ENCODE results near the gene HS1BP3.

Gene HS1BP3

DNA sequence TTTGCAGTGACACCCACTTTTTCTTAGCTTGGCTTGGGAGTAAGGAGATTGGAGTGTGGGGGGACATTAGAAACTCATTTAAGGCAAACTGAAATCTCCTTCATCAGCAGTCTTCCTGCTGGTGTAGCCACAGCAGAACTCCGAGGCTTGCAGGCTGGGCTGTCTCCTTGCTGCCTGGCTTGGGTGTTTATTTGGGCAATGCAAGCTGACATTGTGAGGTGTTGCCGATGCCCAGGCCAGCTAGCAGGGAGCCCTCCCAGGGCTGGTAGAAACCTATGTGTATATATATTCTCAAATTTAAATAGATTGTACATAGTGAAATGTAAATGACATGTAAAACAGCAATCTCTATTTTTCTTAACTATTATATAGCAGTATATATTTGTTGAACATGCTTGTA is 27.9 kb upstream of the HS1BP3 start:
- Histone ChIP-seq H3K9me3 (ENCODE audit: control insufficient read depth, insufficient read depth, low read length) (no peaks in the 10 kb centered on the region), H3K4me1 (ENCODE audit: insufficient read depth, low read length) (peaks cover 15% of the 10 kb centered on the region; the same call in 1 of the 2 replicates), H3K9ac (ENCODE audit: low read depth, low read length) (no peak overlapping the region), H3K36me3 (ENCODE audit: insufficient read depth, low read length) (0 out of 2 replicates have a peak, but pooled peaks cover 2% of the 10 kb centered on the region)

DNA sequence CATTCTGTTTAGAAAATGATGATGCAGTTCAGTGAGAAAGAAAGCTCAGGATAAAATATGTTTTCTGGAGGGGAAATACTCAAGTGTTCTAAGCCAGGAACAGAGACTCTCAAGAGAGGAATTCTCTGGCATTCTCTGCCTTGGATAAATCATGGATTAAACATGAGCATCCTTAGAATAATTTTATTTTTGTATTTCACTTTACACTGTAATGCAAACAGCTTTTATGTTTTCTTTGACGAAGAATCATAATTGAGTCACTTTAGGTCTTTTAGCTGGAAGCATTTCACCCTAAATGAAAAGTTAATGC is 27.1 kb upstream of the HS1BP3 start:
- H3K9ac ChIP-seq (ENCODE audit: low read depth, low read length): no peak overlapping the region
- H3K36me3 ChIP-seq (ENCODE audit: insufficient read depth, low read length): no peaks in the 10 kb centered on the region
- no peaks in the 10 kb centered on the region for H3K9me3 ChIP-seq (ENCODE audit: control insufficient read depth, insufficient read depth, low read length)
- H3K4me1 ChIP-seq (ENCODE audit: insufficient read depth, low read length): peaks cover 20% of the 10 kb centered on the region; the same call in 1 of the 2 replicates

DNA sequence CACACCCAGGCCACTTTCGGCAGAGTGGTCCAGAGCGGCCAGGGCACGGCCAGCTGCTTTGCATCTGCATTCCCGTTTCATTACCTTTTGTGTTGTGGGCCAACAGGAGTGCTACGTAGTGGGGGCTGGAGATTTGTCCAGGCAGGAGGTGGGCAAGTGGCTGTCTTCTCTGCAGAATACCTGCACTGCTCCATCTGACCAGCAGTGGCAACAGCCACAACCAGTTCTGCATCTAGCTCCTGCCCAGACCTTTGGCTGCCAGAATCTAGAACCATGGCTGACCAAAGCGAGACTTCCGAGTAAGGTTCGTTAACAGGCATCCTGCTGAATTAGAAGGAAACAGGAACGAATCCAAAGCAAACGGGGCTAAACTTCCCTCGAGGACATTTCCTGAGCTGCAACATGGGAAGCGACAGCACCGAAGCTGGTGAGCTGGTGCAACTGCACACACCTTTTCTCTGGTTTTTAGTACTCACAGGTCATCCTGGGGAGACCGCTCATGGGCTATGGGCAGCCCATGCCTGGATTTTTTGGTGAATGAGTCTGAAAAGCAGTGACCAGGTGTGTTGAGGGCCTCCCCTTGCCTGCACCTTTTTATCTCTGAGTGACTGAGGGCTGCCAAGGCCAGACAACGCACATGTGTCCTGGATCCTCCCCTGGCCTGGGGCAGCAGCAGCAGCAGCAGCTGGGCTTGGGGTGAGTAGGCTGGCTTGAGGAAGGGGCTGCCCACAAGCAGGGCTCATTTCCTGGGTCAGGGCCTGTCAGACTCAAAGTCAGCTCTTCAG is 26.6 kb upstream of the HS1BP3 start:
- no peaks in the 10 kb centered on the region for H3K9me3 ChIP-seq (ENCODE audit: control insufficient read depth, insufficient read depth, low read length)
- peaks cover 25% of the 10 kb centered on the region for H3K4me1 ChIP-seq (ENCODE audit: insufficient read depth, low read length)
- H3K36me3 ChIP-seq (ENCODE audit: insufficient read depth, low read length): no peaks in the 10 kb centered on the region
- H3K9ac ChIP-seq (ENCODE audit: low read depth, low read length): no peak overlapping the region

DNA sequence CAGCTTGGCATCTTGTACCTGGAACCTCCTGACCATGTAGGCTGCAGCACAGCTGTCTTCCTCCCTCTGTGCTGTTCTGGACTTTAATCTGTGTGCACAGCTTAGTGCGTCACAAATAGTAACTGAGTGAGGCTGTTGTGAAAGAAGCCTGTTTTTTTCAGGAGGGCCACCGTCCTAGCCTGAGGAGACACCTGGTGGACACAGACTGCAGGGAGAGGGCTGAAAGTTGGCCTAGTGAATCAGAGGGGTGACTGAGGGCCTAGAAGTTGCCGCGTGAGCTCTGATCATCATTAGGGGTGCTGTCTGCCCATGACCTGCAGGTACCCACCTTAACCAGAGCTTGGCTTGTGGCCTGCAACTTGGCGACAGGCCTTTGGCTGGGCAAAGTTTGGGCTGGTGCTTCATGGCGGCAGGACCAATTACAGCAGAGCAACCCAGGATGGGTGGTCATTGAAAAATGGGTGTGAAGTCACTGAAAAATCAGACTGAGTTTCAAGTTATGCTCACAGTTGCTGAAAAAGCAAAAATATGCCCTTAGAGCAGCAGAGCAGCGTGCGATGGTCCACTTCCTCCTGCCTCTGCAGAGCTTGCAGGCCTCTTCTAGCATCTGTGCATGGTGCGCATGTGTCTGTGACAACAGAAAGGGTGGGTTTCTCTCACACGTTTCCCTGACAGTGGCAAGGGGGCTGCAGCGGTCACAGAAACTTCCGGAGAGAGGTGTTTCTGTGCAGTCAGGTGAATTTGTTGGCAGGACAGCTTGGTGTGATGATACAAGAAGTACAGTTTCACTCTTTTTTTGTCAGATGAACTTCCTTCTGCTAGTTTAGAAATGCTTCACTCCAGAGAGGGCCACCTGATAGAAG is 25.7 kb upstream of the HS1BP3 start:
- Histone ChIP-seq H3K9me3 (ENCODE audit: control insufficient read depth, insufficient read depth, low read length) (no peaks in the 10 kb centered on the region), H3K4me1 (ENCODE audit: insufficient read depth, low read length) (peaks cover 26% of the 10 kb centered on the region), H3K9ac (ENCODE audit: low read depth, low read length) (no peak overlapping the region), H3K36me3 (ENCODE audit: insufficient read depth, low read length) (no peaks in the 10 kb centered on the region)

DNA sequence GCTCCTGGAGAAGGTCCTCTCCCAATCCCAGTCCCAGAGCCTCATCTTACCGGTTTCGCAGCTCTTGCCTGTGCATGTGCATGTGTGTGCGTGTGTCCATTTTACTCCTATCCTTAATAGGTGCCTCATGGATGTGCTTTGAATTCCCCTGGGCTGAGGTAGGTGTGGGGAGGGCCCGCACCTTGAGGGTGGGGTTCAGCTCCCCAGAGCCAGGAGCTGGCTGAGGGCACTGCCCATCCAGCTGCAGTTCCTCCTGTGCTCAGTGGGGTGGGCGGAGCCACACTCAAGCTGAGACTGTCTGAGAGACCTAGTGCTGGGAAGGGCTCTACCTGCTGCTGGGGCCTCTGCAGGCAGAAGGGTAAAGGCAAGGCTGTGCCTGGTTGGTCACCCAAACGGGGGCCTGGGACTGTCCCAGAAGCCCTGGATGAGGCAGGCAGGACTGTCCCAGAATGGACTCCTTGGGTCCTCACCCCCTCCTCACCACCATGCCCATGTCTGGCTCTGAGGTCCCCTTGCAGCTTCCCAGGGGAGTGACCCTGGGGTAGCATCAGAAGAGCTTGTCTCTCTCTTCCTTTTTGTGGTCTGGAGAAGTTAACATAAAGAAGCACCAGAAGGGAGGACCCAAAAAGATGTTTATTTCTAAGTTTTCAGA is 24.9 kb upstream of the HS1BP3 start:
- no peaks in the 10 kb centered on the region for H3K9me3 ChIP-seq (ENCODE audit: control insufficient read depth, insufficient read depth, low read length)
- H3K9ac ChIP-seq (ENCODE audit: low read depth, low read length): no peak overlapping the region
- peaks cover 26% of the 10 kb centered on the region for H3K4me1 ChIP-seq (ENCODE audit: insufficient read depth, low read length)
- no peaks in the 10 kb centered on the region for H3K36me3 ChIP-seq (ENCODE audit: insufficient read depth, low read length)

DNA sequence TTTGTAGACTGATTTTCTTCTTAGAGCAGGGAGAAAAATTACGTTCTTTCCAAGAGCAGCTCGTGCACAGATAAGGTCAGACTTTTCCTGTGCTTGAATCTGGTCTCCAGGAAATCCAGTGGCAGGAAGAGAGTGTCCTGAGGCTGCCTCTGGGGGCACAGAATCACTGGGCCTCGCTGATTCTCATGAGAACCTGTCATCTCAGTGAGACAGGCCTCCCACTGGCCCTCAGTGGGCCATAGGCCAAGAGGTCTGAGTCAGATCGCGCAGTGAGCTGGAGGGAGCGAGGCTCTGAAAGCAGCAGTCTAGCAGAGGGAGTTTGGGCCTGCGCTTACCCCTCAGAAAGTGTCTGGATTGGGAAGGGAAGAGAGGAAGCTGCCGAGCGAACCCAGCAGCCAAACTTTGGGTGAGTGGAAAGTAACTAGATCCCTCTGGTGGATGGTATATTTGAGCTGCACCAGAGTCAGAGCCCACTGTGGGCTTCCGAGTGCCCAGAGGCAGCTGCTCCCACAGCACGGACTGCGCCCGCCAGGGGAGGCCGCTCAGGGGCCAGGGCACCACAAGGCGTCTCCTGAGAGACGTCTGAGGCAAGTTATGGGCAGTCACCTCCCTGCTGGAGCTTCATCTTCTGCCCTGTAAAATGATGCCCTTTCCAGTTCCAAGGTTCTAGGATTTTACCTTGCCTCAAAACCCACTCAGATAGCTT is 24.2 kb upstream of the HS1BP3 start:
- H3K9ac ChIP-seq (ENCODE audit: low read depth, low read length): no peak overlapping the region
- no peaks in the 10 kb centered on the region for H3K36me3 ChIP-seq (ENCODE audit: insufficient read depth, low read length)
- H3K9me3 ChIP-seq (ENCODE audit: control insufficient read depth, insufficient read depth, low read length): no peaks in the 10 kb centered on the region
- H3K4me1 ChIP-seq (ENCODE audit: insufficient read depth, low read length): peaks cover 26% of the 10 kb centered on the region

DNA sequence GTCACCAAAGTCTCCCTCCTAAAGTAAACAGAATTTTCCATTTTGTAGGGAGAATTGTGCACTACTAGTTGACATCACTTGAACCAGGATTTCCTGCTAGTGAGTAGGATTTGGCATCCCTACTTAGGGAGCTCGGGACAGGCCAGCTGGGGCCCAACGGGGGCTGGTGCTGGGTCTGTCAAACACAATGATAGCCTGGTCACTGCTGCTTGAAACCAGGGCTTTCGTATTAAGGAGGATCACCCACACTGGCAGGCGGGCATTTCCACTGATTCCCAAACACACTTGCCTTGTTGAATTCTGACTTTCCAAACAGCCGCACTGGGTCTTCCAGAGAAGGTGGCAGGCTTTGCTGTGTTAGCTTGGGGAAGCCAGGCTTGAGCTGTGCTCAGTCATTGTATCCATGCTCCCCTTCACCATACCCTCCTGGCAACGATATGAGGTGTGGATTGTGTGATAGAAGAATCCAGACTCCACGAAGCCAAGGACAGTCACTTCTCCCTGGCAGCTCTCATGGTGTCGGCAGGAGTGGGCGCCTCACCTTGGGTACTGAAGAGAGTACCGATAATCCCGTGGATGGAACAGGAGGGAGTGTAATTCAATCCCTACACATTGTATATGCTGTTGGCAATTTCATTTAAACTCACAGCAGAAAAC is 23.5 kb upstream of the HS1BP3 start:
- Histone ChIP-seq H3K9me3 (ENCODE audit: control insufficient read depth, insufficient read depth, low read length) (no peaks in the 10 kb centered on the region), H3K4me1 (ENCODE audit: insufficient read depth, low read length) (peaks cover 30% of the 10 kb centered on the region), H3K36me3 (ENCODE audit: insufficient read depth, low read length) (no peaks in the 10 kb centered on the region)

DNA sequence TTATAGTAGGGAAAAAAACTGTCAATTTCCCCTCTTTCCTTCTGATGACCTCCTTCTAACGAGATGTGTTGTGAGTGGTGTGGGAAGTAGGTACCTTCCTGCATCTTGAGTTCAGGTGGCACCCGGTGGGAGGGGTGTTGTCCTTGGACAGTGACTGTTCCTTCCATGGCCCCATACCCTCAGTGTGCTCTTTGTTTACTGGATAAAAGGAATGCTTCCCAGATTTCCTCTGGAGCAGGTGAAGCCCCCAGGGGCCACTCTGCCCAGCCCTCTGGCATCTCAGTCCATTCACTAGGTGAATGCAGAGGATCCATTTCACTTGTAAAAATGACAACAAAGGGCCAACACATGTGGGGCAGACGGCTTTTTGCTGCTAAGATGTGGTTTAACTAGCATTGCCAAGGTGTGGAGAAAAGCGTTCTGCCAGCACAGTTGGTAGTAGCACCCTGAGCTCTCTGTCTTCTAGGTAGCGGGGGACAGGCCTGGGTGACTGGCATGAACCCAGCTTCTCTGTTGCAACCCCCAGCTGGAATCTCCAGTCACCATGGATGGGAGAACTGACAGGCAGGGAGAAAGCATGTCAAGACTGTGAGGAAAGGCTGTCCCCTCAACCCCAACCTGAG is 22.9 kb upstream of the HS1BP3 start:
- Histone ChIP-seq H3K9ac (ENCODE audit: low read depth, low read length) (no peak overlapping the region), H3K9me3 (ENCODE audit: control insufficient read depth, insufficient read depth, low read length) (no peaks in the 10 kb centered on the region), H3K4me1 (ENCODE audit: insufficient read depth, low read length) (peaks cover 30% of the 10 kb centered on the region), H3K36me3 (ENCODE audit: insufficient read depth, low read length) (no peaks in the 10 kb centered on the region)

More for the DNA sequence above, 23.5 kb upstream of the HS1BP3 start:
- H3K9ac ChIP-seq (ENCODE audit: low read depth, low read length): no peak overlapping the region

DNA sequence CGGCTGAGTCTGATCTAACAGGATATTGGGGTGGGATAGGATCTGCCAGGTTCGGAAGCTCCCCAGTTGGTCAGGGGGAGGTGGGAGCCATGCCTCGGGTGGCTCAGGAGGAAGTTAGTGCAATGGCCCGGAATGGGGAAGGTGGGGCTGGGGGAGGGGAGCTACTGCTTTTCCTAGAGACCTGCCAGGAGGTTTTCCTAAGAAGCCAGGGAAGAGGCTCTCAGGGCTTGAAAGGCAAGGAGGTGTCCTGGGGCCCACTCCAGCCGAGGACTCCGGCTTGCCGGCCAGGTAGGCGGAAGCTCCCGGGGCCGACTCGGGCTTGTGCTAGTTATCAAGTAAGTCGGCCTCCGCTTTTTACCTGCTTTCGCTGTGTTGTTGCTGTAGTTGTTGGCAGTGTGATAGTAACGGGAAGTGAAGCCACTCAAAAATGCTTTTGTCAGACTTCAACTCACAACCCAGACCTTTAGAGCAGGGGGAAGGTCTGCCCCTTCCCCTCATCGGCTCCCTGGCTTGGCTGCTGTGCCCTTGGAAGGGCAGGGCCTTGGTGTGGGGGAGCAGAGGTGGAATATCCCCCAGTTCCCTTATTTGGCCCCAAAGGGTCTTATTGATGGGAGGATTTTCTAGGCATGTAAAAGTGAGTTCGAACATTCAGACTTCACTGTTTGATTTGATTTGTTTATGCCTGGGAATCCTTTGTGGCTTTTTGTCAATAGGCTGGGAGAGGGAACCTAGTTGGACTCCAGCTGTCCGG is 21.5 kb upstream of the HS1BP3 start:
- Histone ChIP-seq H3K4me1 (ENCODE audit: insufficient read depth, low read length) (peaks cover 34% of the 10 kb centered on the region), H3K36me3 (ENCODE audit: insufficient read depth, low read length) (no peaks in the 10 kb centered on the region), H3K9ac (ENCODE audit: low read depth, low read length) (peak overlapping the region; percentile 31; the same call in 1 of the 2 replicates), H3K9me3 (ENCODE audit: control insufficient read depth, insufficient read depth, low read length) (no peaks in the 10 kb centered on the region)

DNA sequence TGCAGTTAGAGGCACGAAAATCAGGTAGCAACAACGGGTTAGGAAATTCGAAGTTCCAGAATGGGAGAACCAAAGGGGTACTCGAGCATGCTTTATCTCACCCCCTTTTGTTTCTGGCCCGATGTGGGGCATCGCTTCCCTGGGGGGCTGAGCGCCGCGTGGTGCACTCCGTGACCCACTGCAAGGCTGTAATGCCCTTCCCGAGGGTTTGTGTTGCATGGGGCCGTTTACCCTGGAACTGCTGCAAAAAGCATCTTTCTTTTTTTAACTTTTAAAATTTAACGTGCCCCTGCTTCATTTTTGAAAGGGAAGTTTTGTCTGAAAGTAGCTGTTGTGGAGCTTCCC is 20.8 kb upstream of the HS1BP3 start:
- Histone ChIP-seq H3K4me1 (ENCODE audit: insufficient read depth, low read length) (peaks cover 34% of the 10 kb centered on the region), H3K36me3 (ENCODE audit: insufficient read depth, low read length) (no peaks in the 10 kb centered on the region), H3K9ac (ENCODE audit: low read depth, low read length) (no peak overlapping the region), H3K9me3 (ENCODE audit: control insufficient read depth, insufficient read depth, low read length) (no peaks in the 10 kb centered on the region)

DNA sequence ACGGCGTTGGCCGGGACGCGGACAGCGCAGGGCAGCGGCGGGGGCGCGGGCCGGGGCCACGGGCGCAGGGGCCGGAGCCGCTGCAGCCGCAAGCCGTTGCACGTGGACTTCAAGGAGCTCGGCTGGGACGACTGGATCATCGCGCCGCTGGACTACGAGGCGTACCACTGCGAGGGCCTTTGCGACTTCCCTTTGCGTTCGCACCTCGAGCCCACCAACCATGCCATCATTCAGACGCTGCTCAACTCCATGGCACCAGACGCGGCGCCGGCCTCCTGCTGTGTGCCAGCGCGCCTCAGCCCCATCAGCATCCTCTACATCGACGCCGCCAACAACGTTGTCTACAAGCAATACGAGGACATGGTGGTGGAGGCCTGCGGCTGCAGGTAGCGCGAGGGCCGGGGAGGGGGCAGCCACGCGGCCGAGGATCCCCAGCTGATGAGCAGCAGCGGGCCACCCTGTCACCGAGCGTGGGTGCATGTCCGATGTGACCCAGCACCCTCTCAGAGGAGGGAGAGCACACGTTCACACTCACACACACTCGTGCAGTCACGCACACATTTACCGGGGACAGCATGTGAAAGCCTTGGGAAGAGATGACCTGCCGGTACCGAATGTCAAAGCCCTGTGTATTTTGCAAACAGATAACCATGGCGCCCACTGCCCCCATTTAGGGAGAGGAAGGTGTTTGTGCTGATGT is 20.3 kb upstream of the HS1BP3 start:
- H3K4me1 ChIP-seq (ENCODE audit: insufficient read depth, low read length): peaks cover 34% of the 10 kb centered on the region
- no peaks in the 10 kb centered on the region for H3K36me3 ChIP-seq (ENCODE audit: insufficient read depth, low read length)
- H3K9ac ChIP-seq (ENCODE audit: low read depth, low read length): no peak overlapping the region; the same call in 1 of the 2 replicates
- no peaks in the 10 kb centered on the region for H3K9me3 ChIP-seq (ENCODE audit: control insufficient read depth, insufficient read depth, low read length)

DNA sequence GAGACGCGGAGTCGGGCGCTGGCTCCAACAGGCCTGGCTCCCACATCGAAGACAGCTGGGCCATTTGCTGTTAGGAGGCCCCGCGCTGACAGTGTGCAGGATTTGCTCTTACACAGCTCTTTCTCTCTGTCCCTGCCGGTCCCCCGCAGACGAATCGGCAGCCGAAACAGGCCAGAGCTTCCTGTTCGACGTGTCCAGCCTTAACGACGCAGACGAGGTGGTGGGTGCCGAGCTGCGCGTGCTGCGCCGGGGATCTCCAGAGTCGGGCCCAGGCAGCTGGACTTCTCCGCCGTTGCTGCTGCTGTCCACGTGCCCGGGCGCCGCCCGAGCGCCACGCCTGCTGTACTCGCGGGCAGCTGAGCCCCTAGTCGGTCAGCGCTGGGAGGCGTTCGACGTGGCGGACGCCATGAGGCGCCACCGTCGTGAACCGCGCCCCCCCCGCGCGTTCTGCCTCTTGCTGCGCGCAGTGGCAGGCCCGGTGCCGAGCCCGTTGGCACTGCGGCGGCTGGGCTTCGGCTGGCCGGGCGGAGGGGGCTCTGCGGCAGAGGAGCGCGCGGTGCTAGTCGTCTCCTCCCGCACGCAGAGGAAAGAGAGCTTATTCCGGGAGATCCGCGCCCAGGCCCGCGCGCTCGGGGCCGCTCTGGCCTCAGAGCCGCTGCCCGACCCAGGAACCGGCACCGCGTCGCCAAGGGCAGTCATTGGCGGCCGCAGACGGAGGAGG is 19.6 kb upstream of the HS1BP3 start:
- Histone ChIP-seq H3K36me3 (ENCODE audit: insufficient read depth, low read length) (no peaks in the 10 kb centered on the region), H3K9me3 (ENCODE audit: control insufficient read depth, insufficient read depth, low read length) (no peaks in the 10 kb centered on the region), H3K9ac (ENCODE audit: low read depth, low read length) (no peak overlapping the region), H3K4me1 (ENCODE audit: insufficient read depth, low read length) (peaks cover 32% of the 10 kb centered on the region)

Data from ES-I3 (cell line).